Embryonic facial prominence (tissue), 1 donor: Measurements from ENCODE around the gene ORAI3.
A peak's percentile ranks its signal among the peaks of the same experiment; 100 is the strongest.

ENCODE experiments used
- DNase-seq: peaks from one replicate; pipeline ENCODE4 v3.0.0-alpha.2; 2016; ENCODE audit errors: extremely low spot score

ORAI3 gene

GRCh38 chr16:30948667-30949649 is at the start of gene ORAI3:
Gene ORAI3, plus strand, starts transcription at chr16:30949068. Its CDS starts 222 bp downstream, at chr16:30949290.
- peak; percentile 52 for DNase-seq

- no peak for DNase-seq
Measured at GRCh38 chr16:30899794-30900193, 49.1 kb upstream of the ORAI3 start.

- no peak for DNase-seq
Measured at GRCh38 chr16:30900588-30900987, 48.3 kb upstream of the ORAI3 start.

- DNase-seq, result no peak
Measured at GRCh38 chr16:30901201-30902028, 47.5 kb upstream of the ORAI3 start.

GRCh38 chr16:30902029-30902972 is 46.6 kb upstream of the ORAI3 start:
- DNase-seq, result no peak

- no peak for DNase-seq
Measured at GRCh38 chr16:30903002-30903401, 45.9 kb upstream of the ORAI3 start.

- DNase-seq, result no peak
Measured at GRCh38 chr16:30903596-30903995, 45.3 kb upstream of the ORAI3 start.

GRCh38 chr16:30904114-30904780 is 44.6 kb upstream of the ORAI3 start:
- no peak for DNase-seq

- no peak for DNase-seq
Measured at GRCh38 chr16:30907064-30907463, 41.8 kb upstream of the ORAI3 start.

- DNase-seq, result no peak
Measured at GRCh38 chr16:30910427-30911029, 38.3 kb upstream of the ORAI3 start.

- no peak for DNase-seq
Measured at GRCh38 chr16:30912794-30913412, 36.0 kb upstream of the ORAI3 start.

- no peak for DNase-seq
Measured at GRCh38 chr16:30914830-30915229, 34.0 kb upstream of the ORAI3 start.

GRCh38 chr16:30918614-30919013 is 30.3 kb upstream of the ORAI3 start:
- no peak for DNase-seq

- DNase-seq, result no peak
Measured at GRCh38 chr16:30920891-30921290, 28.0 kb upstream of the ORAI3 start.

GRCh38 chr16:30921459-30921747 is 27.5 kb upstream of the ORAI3 start:
- no peak for DNase-seq

- DNase-seq, result peak; percentile 94
Measured at GRCh38 chr16:30921748-30922419, 27.0 kb upstream of the ORAI3 start.

GRCh38 chr16:30922420-30922959 is 26.4 kb upstream of the ORAI3 start:
- DNase-seq, result peak; percentile 99

- DNase-seq, result peak; percentile 99
Measured at GRCh38 chr16:30922960-30923535, 25.8 kb upstream of the ORAI3 start.

- no peak for DNase-seq
Measured at GRCh38 chr16:30923554-30924075, 25.3 kb upstream of the ORAI3 start, which contains the start of gene FBXL19. Gene FBXL19, plus strand, starts transcription at chr16:30923572. Its CDS starts 2,183 bp downstream, at chr16:30925755.
